Retinal pigment epithelial cell (primary cell): ENCODE data around the gene PANX2.
"Not testable (repeated sequence)": the region's sequence is repeated elsewhere in the genome, so short reads cannot be mapped to it uniquely, and the experiment has no call there.

Experiments used
- DNase-seq: peaks from one replicate; pipeline ENCODE4 v3.0.0-alpha.2; 2010; ENCODE audit warnings: low read depth
- H3K4me3 ChIP-seq: 2 replicates; pipeline ENCODE4 v1.5.1; 2011; ENCODE audit warnings: mild to moderate bottlenecking, low read length, control low read depth, moderate library complexity
- CTCF ChIP-seq: conservative IDR thresholded peaks from 2 replicates; pipeline ENCODE4 v1.5.1; 2011; ENCODE audit warnings: low read depth, low read length, control low read depth, inconsistent platforms

PANX2 gene

GRCh38 chr22:50136581-50137015 is 33.9 kb upstream of the PANX2 start:
- no peak for TF ChIP-seq CTCF
- no peak overlapping the region for H3K4me3 ChIP-seq
- no peak for DNase-seq

GRCh38 chr22:50137277-50137676 is 33.3 kb upstream of the PANX2 start:
- DNase-seq, H3K4me3 ChIP-seq: not testable (repeated sequence)

GRCh38 chr22:50138041-50138440 is 32.5 kb upstream of the PANX2 start:
- DNase-seq: no peak
- no peak for TF ChIP-seq CTCF

GRCh38 chr22:50138988-50139387 is 31.5 kb upstream of the PANX2 start:
- H3K4me3 ChIP-seq: no peak overlapping the region
- DNase-seq: no peak
- TF ChIP-seq CTCF: no peak

More at GRCh38 chr22:50138041-50138440, 32.5 kb upstream of the PANX2 start:
- no peak overlapping the region for H3K4me3 ChIP-seq

- no peak for TF ChIP-seq CTCF
- no peak for DNase-seq
- H3K4me3 ChIP-seq: no peak overlapping the region
Observed at GRCh38 chr22:50139843-50140415, 30.6 kb upstream of the PANX2 start.

GRCh38 chr22:50140615-50141014 is 29.9 kb upstream of the PANX2 start:
- DNase-seq: no peak
- no peak for TF ChIP-seq CTCF
- H3K4me3 ChIP-seq: no peak overlapping the region

GRCh38 chr22:50141462-50141861 is 29.1 kb upstream of the PANX2 start:
- no peak overlapping the region for H3K4me3 ChIP-seq
- DNase-seq: no peak
- TF ChIP-seq CTCF: no peak
